Upper lobe of left lung (tissue), 4 donors: ENCODE measurements around the gene MYO7A.

Source experiments
- CTCF ChIP-seq, 6 experiments: fragments of 450-650 bp in 4 of 6; fragments of 200-600 bp in 2 of 6; sonication (generic) in 2 of 6; IDR thresholded peaks; one replicate each; pipeline ENCODE4 v1.5.1; 2016 to 2019; ENCODE audit warnings: antibody characterized with exemption in 6 of 6
- POLR2A ChIP-seq, 4 donors: fragments of 450-650 bp; IDR thresholded peaks; one replicate each; pipeline ENCODE4 v1.5.1; 2016 to 2017; ENCODE audit warnings: antibody characterized with exemption in 4 of 4, mild to moderate bottlenecking in 2 of 4

- TF ChIP-seq POLR2A (IDR thresholded peaks at IDR 0.05) (no peak), CTCF (IDR thresholded peaks at IDR 0.05) (no peak)
Measured at GRCh38 chr11:77124488-77124887, 3.6 kb upstream of the MYO7A start.
